ENCODE data around the gene RPTOR.

DNA sequence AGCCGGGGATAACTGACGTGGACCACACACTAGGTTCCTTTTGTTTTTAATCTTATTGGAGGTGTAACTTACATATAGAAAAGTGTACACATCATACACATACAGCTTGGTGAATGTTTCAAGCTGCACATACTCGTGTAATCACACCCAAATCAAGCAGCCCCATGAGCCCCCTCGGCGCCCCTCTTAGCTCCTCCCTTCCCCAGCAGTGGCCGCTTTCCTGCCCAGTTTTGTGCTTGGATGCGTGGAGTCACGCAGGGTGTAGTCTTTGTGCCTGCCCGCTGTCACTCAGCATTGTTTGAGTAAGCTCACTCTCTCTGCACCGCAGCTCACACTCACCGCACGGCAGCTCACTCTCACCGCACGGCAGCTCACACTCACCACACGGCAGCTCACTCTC is 295.3 kb downstream of the RPTOR start:
- TF ChIP-seq, protein P1, sequence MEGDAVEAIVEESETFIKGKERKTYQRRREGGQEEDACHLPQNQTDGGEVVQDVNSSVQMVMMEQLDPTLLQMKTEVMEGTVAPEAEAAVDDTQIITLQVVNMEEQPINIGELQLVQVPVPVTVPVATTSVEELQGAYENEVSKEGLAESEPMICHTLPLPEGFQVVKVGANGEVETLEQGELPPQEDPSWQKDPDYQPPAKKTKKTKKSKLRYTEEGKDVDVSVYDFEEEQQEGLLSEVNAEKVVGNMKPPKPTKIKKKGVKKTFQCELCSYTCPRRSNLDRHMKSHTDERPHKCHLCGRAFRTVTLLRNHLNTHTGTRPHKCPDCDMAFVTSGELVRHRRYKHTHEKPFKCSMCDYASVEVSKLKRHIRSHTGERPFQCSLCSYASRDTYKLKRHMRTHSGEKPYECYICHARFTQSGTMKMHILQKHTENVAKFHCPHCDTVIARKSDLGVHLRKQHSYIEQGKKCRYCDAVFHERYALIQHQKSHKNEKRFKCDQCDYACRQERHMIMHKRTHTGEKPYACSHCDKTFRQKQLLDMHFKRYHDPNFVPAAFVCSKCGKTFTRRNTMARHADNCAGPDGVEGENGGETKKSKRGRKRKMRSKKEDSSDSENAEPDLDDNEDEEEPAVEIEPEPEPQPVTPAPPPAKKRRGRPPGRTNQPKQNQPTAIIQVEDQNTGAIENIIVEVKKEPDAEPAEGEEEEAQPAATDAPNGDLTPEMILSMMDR (IDR thresholded peaks at IDR 0.05 in 4 of 5, conservative IDR thresholded peaks at IDR 0.05 in 1 of 5), result no peak
- TF ChIP-seq POLR2A (IDR thresholded peaks at IDR 0.05), result no peak

Measured in gastrocnemius medialis (tissue), 4 donors.